Heart left ventricle (tissue), 13 donors: ENCODE data around the gene MRRF.

Experiments
- POLR2A ChIP-seq, 2 donors: fragments of 450-650 bp; IDR thresholded peaks; one replicate each; pipeline ENCODE4 v1.6.1; 2017; ENCODE audit warnings: antibody characterized with exemption in 2 of 2, mild to moderate bottlenecking in 2 of 2, moderate library complexity in 2 of 2
- TF ChIP-seq, protein P1 (sequence below), 12 donors: fragments of 200-600 bp; sonication (generic) in 4 of 12; IDR thresholded peaks; one replicate each; pipeline versions ENCODE4 v1.5.0 to v1.8.0; 2018 to 2022; ENCODE audit warnings: antibody characterized with exemption in 12 of 12, mild to moderate bottlenecking in 5 of 12
- donor health status: ischemic (EF 13 %, LVEDD 7.1; RV severe dilation, severe dysfunction).
- donor health status: DM: no; HTN: yes; CAD: no.
- donor health status: DM: no; HTN: no; CAD: no.
- donor health status: ischemic (EF 25% LVEDD 6.9; RV normal size, moderate dysfunction).
- donor health status: ischemic (EF 25% LVEDD 5.7; RV mildly dilated, moderate dysfunction).
- donor health status: ischemic (EF 35%, LVEDD 5.7; RV mildly dilated, moderate dysfunction).
- donor health status: nonischemic (EF 11% LVEDD 7.7; RV severe dilation, severe dysfunction).
- donor health status: DM: yes; HTN: yes; CAD: no.
- donor health status: PGD.
- donor health status: ischemic (EF 29% LVEDD 5.4; RV normal size, mild dysfunction).
- donor health status: nonischemic (EF 23%, LVEDD 6.1; RV moderate dilation, normal function).

DNA sequence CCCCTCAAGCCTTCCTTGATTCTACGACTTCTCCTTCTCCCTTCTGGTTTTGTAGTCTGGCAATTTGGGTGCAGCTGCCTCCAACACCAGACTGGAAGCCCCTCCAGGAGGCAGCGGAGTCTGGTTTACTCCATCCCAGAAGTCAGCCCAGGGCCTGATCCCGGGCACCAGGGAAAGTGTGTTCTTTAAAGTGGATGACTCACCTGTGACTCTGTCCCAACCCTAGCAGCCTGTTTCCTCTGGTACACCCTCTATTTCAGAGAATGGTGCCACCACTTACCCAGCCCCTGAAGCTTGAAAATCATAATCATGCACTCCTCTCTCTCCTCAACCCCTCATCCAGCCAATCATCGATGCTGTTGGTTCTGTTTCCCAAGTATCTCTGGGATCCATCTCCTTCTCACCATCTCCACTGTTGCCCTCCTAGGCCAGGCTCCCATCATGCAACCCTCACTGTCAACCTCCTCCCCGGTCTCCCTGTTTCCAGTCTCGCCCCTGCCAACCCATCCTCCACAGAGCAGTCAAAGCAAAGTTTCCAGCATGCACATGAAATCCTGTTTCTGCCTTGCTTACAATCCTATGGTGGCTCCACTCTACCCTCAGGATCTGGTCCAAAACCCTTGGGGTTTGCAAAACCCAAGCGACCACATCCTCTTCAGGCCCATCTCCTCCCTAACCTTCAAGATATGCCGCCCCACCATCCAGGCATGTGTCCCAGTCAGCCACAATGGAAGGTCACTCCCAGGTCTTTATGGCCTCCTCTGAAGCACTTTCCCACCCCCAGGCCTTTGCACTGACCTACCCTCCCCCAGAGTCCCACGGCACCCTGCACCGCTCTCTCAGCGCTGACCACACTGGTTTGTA, 46.4 kb upstream of the MRRF start:
- TF ChIP-seq POLR2A (IDR thresholded peaks at IDR 0.05): no peak
- TF ChIP-seq, protein P1, sequence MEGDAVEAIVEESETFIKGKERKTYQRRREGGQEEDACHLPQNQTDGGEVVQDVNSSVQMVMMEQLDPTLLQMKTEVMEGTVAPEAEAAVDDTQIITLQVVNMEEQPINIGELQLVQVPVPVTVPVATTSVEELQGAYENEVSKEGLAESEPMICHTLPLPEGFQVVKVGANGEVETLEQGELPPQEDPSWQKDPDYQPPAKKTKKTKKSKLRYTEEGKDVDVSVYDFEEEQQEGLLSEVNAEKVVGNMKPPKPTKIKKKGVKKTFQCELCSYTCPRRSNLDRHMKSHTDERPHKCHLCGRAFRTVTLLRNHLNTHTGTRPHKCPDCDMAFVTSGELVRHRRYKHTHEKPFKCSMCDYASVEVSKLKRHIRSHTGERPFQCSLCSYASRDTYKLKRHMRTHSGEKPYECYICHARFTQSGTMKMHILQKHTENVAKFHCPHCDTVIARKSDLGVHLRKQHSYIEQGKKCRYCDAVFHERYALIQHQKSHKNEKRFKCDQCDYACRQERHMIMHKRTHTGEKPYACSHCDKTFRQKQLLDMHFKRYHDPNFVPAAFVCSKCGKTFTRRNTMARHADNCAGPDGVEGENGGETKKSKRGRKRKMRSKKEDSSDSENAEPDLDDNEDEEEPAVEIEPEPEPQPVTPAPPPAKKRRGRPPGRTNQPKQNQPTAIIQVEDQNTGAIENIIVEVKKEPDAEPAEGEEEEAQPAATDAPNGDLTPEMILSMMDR (IDR thresholded peaks at IDR 0.05): no peak
